ENCODE measurements around the gene BEGAIN.

DNA sequence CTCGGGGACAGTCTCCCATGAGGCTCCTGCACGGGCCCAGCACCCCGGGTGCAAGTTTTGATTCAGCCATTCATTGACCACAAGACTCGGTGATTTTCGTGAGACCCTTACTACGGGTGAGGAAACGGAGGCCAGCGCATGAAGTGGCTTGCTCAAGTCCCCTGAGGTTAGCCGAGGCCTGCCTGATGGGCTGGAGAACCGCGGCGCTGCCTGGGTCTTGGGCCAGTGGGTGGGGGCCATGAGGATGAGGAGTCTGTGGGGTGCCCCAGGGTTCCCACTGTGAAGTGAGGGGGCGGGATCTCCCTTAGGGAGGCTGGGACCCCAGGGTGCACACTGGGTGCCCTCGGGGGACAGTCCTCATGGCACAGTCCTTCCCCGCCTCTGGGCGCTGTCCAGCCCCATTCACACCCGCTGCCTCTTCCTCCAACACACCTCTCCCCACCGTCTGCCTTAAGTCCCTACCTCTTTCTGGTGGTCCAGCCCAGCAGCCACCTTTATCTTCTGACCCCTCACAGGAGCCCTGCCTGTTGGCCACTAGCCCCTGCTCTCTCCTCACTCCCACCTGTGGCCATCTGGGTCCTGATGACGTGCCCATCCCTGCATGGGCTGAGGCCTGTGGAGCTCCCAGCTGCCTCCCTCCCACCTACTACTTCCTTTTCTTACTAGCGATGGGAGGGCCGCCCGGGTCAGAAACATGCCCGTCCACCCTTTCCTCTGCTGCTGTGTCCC lies 16.3 kb downstream of the BEGAIN start:
- no peak for TF ChIP-seq CTCF (IDR thresholded peaks at IDR 0.05; ENCODE audit: control extremely low read depth in 1 of 3, insufficient read depth in 1 of 3, low read depth in 1 of 3, low read length in 3 of 3)
- no peak for TF ChIP-seq TBP (IDR thresholded peaks at IDR 0.05; ENCODE audit: low read depth, low read length)
- no peak for TF ChIP-seq TAF1 (IDR thresholded peaks at IDR 0.05; ENCODE audit: low read depth, low read length)
- TF ChIP-seq CEBPB (IDR thresholded peaks at IDR 0.05; ENCODE audit: low read depth, low read length) = no peak
- no peak for TF ChIP-seq RFX5 (IDR thresholded peaks at IDR 0.05; ENCODE audit: borderline replicate concordance, low read depth, low read length)
- TF ChIP-seq GABPA (IDR thresholded peaks at IDR 0.05; ENCODE audit: borderline replicate concordance, insufficient read depth, low read length) = no peak
- TF ChIP-seq EP300 (IDR thresholded peaks at IDR 0.05; ENCODE audit: borderline replicate concordance in 1 of 2, low read depth in 2 of 2, low read length in 2 of 2) = no peak
- TF ChIP-seq, protein P1, sequence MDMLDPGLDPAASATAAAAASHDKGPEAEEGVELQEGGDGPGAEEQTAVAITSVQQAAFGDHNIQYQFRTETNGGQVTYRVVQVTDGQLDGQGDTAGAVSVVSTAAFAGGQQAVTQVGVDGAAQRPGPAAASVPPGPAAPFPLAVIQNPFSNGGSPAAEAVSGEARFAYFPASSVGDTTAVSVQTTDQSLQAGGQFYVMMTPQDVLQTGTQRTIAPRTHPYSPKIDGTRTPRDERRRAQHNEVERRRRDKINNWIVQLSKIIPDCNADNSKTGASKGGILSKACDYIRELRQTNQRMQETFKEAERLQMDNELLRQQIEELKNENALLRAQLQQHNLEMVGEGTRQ (IDR thresholded peaks at IDR 0.05; ENCODE audit: low read length) = no peak
- no peak for TF ChIP-seq POLR2A (IDR thresholded peaks at IDR 0.05; ENCODE audit: control extremely low read depth in 1 of 2, low read depth in 2 of 2, low read length in 2 of 2)
- no peak for TF ChIP-seq JUN (IDR thresholded peaks at IDR 0.05; ENCODE audit: low read depth, low read length)
- TF ChIP-seq EZH2 (IDR thresholded peaks at IDR 0.05; ENCODE audit: low read depth, low read length, severe bottlenecking) = no peak

All from H1 (cell line).